LNCaP clone FGC (cell line): ENCODE measurements around the gene KIAA1328.

ENCODE experiments used
- DNase-seq: peaks from one replicate; pipeline ENCODE4 v3.0.0-alpha.2; 2011; ENCODE audit warnings: low read depth
- H3K4me3 ChIP-seq: 2 replicates; pipeline ENCODE4 v1.5.1; 2011; ENCODE audit warnings: mild to moderate bottlenecking, low read depth, low read length, control low read depth
- CTCF ChIP-seq: IDR thresholded peaks from 2 replicates; pipeline ENCODE4 v1.5.1; 2012; ENCODE audit warnings: mild to moderate bottlenecking; ENCODE audit not compliant: control insufficient read depth, insufficient read depth; ENCODE audit errors: extremely low read depth

Gene KIAA1328

GRCh38 chr18:37238282-37239108 is 409.6 kb downstream of the KIAA1328 start:
- no peak overlapping the region for H3K4me3 ChIP-seq
- no peak for DNase-seq
- TF ChIP-seq CTCF, result no peak

- no peak overlapping the region for H3K4me3 ChIP-seq
- no peak for TF ChIP-seq CTCF
- no peak for DNase-seq
These were observed 413.2 kb downstream of the KIAA1328 start for GRCh38 chr18:37242091-37242490.

GRCh38 chr18:37242826-37243560 is 414.1 kb downstream of the KIAA1328 start:
- TF ChIP-seq CTCF, result no peak
- no peak for DNase-seq
- no peak overlapping the region for H3K4me3 ChIP-seq

GRCh38 chr18:37243741-37244140 is 414.8 kb downstream of the KIAA1328 start:
- TF ChIP-seq CTCF, result no peak
- no peak for DNase-seq
- no peak overlapping the region for H3K4me3 ChIP-seq

- TF ChIP-seq CTCF, result no peak
- H3K4me3 ChIP-seq, result no peak overlapping the region
- DNase-seq, result no peak
These were observed 415.7 kb downstream of the KIAA1328 start for GRCh38 chr18:37244618-37245017.

- TF ChIP-seq CTCF, result no peak
These were observed 417.9 kb downstream of the KIAA1328 start for GRCh38 chr18:37246779-37247340.

More at GRCh38 chr18:37246779-37247340, 417.9 kb downstream of the KIAA1328 start:
- no peak overlapping the region for H3K4me3 ChIP-seq
- no peak for DNase-seq
